ENCODE data around the gene CLEC17A.
"Not testable (repeated sequence)": the region's sequence is repeated elsewhere in the genome, so short reads cannot be mapped to it uniquely, and the experiment has no call there.

Gene CLEC17A

DNA sequence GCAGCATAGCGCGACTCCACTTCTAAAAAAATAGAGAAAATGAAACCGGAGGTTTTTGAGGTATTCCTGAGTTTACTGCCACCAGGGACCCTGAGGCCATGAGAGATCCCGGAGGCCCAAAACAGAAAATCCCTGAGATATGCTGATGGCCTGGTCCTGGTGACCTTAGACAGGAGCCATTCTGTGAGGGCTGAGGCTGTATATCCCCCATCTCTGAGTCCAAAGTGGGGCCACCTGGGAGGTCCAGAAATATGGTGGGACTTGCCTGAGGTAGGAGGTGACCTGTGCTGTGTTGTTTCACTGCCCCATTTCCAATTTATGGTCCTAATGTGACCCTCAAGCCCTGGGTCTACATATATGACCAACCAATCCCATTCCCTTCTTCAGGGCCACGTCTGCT is 1.5 kb downstream of the CLEC17A start:
- DNase-seq: not testable (repeated sequence)

DNA sequence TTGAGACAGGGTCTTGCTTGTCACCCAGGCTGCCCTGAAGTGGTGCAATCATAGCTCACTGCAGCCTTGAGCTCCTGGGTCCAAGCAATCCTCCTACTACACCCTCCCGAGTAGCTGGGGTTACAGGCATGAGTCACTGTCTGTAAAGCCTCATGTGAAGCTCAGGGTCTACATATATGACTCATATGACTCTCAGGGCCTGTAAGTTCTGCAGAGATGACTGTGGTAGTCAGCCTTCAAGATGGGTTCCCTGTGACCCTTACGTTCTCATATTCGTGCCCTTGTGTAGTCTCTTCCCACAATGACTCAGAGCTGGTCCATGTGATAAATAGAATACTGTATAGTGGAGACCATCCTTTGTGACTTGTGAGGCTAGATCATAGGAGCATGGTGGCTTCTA is 2.3 kb downstream of the CLEC17A start:
- not testable (repeated sequence) for DNase-seq

DNA sequence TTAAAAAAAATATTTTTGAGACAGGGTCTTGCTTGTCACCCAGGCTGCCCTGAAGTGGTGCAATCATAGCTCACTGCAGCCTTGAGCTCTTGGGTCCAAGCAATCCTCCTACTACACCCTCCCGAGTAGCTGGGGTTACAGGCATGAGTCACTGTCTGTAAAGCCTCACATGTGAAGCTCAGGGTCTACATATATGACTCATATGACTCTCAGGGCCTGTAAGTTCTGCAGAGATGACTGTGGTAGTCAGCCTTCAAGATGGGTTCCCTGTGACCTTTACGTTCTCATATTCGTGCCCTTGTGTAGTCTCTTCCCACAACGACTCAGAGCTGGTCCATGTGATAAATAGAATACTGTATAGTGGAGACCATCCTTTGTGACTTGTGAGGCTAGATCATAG is 6.5 kb downstream of the CLEC17A start:
- not testable (repeated sequence) for DNase-seq

DNA sequence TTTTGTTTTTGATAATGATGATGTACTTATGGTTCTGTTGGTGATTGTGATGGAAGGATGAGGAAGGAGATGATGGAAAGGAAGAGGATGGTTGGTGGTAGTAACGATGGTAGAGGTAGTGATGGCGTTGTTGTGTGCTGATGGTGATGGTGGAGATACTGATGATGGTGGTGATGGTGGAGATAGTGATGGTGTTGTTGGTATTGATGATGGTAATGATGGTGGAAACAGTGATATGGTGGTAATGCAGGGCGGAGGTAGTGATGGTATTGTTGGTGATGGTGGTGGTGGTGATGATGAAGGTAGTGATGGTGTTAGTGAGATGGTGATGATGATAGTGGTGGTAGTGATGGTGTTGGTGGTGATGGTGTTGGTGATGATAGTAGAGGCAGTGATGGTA is 12.7 kb downstream of the CLEC17A start:
- DNase-seq: no peak

DNA sequence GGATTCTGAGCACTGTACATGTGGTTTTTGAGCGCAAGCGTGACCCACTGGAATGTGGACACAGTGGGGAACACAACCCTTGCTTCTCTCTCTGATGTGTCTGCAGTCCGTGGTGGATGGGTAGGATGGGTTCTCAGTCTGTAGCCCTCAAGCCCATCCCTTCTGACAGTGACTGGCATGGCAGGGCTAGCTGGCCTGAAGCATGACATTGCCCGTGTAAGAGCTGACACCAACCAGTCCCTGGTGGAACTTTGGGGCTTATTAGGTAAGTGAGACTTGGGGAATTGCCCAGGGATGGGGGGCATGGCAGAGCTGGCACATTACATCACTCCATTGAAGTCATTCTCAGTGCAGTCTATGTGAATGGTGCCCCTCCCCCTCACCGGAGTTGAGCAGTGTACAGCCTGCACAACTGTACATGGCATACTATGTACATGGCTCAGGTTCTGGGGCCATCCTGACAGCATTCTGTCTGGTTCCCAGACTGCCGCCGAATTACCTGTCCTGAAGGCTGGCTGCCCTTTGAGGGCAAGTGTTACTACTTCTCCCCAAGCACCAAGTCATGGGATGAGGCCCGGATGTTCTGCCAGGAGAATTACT is 16.8 kb downstream of the CLEC17A start:
- DNase-seq: no peak

DNA sequence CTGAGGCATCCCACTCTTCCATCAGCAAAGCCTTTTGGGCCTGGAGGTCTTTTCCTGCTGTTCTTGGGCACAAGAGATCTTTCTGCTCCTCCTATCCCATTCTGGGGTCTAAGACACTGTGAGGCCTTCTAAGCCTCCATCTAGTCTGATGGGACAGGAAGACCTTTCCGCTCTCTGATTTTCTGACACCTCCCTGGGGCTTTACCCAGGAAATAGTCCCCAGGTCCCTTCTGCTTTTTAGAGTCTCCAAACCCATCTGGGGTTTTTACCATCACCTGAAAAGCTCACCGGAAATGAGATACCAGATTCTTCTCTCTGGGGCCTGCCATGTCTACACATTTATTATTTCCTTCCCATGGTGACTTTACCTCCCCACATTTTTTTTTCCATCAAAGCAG is 21.1 kb downstream of the CLEC17A start:
- no peak for DNase-seq

DNA sequence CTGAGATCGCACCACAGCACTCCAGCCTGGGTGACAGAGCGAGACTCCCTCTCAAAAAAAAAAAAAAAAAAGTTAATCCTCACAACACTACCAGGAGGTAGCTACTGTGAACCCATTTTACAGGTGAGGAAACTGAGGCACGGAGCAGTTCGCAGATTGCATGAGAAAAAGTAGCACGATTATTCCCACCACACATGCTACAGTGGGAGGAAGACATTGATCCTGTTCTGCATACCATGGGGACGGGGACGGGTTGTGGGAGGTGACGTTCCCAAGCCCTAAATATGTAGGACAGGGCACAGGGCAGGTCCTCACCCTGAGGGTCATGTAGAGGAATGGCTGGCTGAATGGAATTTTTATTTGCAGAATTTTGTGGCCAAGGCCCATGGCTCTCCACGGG is 23.7 kb downstream of the CLEC17A start:
- no peak for DNase-seq

DNA sequence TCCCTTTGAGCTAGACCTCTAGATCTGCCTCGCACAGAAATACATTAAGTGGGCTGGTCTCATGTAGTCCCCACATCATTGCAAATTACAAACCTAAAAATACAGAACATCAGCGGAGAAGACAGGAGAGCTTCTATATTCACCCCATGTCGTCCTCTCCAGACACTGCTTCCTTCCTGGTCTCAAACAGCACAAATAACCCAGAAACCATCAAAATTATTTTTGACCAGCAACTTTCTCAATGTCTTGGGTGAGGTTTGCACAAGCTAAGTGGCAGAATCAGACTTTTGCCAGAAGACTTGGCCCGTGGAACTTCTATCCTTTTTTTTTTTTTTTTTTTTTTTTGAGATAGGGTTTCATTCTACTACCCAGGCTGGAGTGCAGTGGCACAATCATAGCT is 28.2 kb downstream of the CLEC17A start:
- DNase-seq: no peak

DNA sequence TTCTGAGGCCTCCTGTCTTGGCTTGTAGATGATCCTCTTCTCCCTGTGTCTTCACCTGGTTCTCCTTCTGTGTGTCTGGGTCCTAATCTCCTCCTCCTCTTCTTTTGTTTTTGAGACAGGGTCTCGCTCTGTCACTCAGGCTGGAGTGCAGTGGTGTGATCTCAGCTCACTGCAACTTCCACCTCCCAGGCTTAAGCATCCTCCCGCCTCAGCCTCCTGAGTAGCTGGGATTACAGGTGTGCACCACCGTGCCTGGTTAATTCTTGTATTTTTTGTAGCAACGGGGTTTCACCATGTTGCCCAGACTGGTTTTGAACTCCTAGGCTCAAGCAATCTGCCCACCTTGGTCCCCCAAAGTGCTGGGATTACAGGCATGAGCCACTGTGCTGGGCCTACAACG is 29.4 kb downstream of the CLEC17A start:
- not testable (repeated sequence) for DNase-seq

DNA sequence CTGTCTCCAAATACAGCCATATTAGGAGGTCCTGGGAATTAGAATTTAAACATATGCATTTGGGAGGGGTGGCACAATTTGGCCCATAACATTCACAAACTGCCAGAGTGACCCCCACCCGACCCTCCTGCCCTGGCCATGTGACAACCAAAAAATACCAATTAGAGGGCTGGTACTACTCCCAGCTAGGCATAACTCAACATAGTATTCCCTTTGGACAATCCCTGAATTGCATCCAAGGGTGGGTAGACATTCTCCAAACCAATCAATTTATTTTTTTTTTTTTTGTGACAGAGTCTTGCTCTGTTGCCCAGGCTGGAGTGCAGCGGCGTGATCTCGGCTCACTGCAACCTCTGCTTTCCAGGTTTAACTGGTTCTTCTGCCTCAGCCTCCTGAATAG is 29.8 kb downstream of the CLEC17A start:
- DNase-seq: no peak

DNA sequence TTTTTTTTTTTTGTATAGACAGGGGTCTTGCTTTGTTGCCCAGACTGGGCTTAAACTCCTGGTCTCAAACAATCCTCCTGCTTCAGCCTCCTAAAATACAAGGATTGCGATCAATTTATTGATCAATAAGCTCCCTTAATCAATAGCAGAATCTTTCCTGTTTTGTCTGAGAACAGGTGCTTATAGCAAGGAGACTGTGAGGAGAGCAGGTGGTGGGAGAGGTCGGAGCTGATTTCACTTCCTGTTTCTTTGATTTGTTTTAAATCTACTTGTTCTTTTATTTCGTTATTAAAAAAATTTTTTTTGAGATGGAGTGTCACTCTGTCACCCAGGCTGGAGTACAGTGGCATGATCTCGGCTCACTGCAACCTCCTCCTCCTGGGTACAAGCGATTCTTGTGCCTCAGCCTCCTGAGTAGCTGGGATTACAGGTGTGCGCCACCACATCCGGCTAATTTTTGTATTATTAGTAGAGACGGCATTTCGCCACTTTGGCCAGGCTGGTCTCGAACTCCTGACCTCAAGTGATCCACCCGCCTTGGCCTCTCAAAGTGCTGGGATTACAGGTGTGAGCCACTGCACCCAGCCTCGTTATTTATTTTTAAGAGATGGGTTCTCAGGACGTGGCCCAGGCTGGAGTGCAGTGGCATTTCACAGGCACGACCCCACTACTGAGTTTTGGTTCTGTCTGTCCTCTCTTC is 30.7 kb downstream of the CLEC17A start:
- DNase-seq: not testable (repeated sequence)

DNA sequence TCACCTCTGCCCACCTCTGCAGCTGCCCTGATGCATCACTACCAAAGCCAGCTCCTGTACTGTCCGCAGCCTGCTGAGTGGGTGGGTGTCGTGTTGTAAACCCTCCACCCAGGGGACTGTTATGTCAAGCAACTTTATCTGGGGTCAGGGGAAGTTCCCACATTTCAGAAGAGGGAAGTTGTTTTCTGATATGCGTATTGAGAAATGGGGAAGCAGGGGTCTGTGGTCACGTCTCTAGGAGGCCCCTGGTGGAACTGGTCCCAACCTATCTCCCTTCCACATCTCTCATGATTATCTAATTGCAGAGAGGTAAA is 31.2 kb downstream of the CLEC17A start:
- peak; percentile 25 for DNase-seq

DNA sequence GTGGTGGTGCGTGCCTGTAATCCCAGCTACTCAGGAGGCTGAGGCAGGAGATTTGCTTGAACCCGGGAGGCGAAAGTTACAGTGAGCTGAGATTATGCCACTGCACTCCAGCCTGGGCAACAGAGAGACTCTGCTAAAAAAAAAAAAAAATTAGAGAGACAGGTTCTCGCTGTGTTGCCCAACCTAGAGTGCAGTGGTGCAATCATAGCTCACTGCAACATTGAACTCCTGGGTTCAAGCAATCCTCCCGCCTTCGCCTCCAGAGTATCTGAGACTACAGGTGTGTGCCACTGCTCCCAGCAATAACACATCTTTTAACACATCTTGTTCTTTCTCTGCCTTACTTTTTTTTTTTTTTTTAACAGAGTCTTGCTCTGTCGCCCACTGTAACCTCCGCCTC is 32.7 kb downstream of the CLEC17A start:
- DNase-seq: no peak

DNA sequence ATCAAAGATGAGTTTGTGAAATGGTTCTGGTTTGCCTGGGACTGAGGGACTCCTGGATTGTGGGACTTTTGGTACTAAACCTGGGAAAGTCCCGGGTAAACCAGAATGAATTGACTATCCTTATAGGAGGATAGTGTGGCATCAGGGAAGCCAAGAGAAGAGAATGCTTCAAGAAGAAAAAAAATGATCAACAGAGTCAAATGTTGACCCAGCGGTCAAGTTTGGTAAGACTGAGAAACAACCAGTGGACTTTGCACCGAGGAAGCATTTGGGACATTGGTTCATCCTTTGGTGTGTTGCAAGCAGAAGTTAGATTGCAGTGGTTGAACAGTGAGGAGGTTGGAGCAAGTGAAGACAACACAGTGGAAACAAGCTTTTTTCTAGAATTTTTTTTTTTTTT is 33.5 kb downstream of the CLEC17A start:
- DNase-seq: no peak

DNA sequence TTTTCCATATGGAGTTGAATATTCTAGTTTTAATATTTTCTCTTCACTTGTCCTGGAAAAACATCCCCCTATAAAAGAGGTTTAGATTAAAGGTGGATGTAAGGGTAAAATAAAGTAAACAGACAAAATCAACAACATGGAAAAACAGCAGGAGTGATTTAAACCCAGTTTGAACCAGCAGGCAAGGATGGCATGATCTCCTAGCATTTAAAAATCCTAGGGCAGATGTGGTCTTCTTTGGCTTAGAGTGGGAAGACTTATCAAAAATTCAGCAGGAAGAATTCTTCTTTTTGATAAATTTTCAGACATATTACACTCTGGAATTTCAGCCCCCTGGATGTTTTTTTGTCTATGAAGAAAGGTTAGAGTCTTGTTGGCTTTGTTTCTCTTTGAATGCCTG is 36.5 kb downstream of the CLEC17A start:
- DNase-seq: no peak

DNA sequence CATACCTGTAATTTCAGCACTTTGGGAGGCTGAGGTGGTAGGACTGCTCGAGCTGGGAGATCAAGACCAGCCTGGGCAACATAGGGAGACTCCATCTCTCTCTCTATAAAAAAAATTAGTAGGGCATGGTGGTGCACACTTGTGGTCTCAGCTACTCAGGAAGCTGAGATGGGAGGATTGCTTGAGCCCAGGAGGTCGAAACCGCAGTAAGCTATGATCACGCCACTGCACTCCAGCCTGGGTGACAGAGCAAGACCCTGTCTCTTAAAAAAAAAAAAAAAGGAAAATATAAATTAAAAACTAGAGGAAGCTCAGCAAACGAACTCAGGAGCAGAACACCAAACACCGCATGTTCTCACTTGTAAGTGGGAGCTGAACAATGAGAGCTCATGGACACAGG is 41.6 kb downstream of the CLEC17A start:
- not testable (repeated sequence) for DNase-seq

DNA sequence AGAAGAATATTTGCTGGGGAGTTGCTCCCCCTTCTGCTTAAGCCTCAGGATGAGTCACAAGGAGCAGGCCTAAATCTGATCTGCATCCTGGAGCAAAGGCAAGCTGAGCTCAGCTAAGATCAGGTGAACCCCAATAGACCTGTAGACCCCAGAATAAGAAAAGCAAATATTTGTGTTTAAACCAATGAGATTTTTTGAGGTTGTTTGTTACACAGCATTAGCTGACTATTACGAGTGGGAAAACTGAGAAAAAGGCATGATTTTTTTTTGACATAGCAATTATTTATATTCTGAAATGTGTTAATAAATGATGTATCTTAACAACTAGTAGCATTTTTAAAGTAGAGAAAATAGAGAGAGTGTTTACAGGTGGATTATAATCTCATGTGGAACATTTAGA is 46.7 kb downstream of the CLEC17A start:
- DNase-seq: no peak

DNA sequence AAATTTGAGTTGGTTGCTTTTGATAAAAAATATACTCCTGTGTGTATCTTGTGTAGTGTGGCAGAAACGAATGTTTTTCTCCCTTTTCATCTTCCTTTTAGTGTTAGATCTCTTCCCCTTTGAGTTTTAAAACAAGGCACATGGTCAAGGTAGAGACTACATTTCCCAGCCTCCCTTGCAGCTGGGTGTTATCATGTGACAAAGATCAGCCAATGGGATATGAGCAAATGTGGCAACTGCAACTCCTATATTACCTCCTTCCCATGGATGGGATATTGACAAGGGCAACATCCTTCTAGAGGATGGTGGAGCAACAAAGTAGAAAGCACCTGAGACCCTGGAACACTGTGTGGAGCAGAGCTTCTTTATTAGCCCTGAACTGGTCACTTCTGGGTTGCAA is 49.4 kb downstream of the CLEC17A start:
- DNase-seq: peak; percentile 36

DNA sequence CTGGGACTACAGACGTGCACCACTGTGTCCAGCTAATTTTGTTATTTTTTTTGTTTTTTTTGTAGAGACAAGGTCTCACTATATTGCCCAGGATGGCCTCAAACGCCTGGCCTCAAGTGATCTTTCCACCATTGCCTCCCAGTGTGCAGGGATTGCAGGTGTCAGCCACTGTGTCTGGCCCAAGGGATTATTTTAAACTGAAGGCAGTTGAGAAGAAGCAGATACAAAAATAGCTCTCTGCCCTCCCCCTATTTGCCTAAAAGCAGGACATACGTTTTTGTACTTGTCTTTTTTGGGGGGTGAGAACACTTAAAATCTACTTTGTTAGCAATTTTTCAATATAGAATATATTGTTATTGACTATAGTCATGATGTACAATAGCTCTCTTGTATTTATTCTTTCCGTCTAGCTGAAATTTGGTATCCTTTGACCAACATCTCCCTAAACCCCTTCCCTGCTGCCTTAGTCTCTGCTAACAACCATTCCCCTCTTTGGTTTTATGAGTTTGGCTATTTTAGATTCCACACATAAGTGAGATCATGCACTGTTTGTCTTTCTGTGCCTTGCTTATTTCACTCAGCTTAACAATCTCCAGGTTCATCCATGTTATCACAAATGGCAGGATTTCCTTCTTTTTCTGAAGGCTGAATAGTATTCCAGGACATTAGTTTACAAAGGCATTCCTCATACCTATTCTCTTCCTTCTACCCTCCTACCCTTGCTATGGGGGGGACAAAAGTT is 56.8 kb downstream of the CLEC17A start:
- DNase-seq: no peak

DNA sequence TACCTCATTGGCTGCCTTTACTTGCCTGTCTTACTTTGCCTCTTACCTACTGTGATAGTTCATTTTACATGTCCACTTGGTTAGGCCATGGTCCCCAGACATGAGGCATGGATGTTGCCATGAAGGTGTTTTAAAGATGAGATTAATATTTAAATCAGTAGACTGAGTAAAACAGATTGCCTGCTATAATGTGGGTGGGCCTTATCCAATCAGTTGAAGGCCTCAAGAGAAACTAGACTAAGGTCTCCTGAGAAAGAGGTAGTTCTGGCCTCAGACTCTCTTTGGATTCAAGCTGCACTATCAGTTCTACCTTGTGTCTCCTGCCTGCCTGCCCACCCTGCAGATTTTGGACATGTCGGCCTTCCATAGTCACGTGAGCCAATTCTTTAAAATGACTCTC is 65.6 kb downstream of the CLEC17A start:
- DNase-seq: no peak

DNA sequence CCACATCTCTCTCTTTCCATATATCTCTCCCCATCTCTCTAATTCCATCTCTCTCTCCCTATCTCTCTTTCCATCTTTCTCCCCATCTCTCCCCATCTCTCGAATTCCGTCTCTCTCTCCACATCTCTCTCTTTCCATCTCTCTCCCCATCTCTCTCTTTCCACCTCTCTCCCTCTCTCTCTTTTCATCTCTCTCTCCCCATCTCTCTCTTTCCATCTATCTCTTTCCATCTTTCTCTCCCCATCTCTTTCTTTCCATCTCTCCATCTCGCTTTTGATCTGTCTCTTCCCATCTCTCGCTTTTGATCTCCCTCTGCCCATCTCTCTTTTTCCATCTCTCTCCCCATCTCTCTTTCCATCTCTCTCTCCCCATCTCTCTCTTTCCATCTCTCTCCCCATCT is 66.1 kb downstream of the CLEC17A start:
- no peak for DNase-seq

DNA sequence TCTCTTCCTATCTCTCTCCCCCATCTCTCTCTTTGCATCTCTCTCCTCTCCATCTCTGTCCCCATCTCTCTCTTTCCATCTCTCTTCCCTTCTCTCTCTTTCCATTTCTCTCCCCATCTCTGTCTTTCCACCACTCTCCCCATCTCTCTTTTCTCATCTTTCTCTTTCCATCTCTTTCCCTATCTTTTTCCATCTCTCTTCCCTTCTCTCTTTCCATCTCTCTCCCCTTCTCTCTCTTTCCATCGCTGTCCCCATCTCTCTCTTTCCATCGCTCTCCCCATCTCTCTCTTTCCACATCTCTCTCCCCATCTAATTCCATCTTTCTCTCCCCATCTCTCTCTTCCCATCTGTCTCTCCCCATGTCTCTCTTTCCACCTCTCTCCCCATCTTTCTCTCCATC is 67.3 kb downstream of the CLEC17A start:
- DNase-seq: no peak

DNA sequence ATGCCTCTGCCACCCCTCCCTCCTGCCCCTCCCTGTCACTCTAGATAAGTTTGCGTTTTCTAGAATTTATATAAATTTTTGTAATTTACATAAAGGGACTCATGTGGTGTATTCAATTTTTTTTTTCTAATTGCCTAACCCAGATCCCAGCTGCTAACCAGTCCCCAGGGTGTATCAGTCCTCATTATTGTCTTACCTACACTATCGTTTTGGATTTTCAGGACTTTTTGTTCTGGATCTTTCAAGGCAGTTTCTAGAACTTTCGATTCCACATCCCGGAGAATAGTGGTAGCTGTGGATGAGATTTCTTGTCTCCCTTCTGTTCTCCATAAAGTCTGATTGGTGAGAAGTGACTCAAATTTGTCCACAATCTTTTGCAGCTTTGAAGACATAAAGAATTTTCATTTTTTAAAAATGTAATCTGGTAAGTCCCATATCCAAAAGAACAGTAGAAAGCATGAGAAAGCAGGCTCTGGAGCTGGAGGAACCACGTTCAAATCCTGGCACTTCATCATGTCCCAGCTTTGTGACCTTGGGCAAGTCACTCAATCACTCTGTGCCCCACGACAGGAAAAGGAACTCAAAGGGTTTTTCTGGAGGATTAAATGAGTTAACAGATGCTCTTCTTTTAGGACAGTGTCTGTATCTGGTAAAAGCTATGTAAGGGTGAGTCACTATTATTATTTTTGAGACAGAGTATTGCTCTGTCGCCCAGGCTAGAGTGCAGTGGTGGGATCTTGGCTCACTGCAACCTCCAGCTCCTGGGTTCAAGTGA is 72.1 kb downstream of the CLEC17A start:
- no peak for DNase-seq

DNA sequence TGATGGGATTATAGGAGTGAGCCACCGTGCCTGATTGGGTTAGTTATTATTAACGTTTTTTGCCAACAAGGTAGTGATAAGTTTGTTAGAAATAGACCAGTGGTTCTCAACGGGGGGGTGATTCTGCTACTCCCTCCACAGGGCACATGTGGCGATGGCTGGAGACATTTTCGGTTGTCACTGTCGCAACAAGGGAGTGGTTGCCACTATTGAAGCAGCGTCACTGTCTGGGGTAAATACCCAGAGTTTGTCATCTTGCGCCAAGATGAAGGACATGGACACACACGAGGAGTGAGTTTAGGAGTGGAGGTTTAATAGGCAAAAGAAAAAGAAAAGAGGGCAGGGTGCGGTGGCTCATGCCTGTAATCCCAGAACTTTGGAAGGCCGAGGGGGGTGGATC is 72.8 kb downstream of the CLEC17A start:
- no peak for DNase-seq

Data from CD4-positive, alpha-beta T cell treated with Interleukin-17A for 1 hour (primary cell).